ENCODE results near the gene RPA4. TPM values are rescaled to one million over a fixed set of nuclear protein-coding genes. Genes with fewer than 3 reads are reported as not detected.

The RPA4 gene
- total RNA-seq (1 to 10 TPM; 1.5 to 9.8 TPM), polyA plus RNA-seq (under 1 TPM; 0.18 to 0.30 TPM)
- long read RNA-seq, donor 1, result 0 reads
- long read RNA-seq, donor 2, result 0 reads
- long read RNA-seq, donor 3, result 0 reads
- long read RNA-seq, donor 4, result 0 reads
- long read RNA-seq, donor 5, result 0 reads

GRCh38 chrX:96883608-96884007 is at the start of gene RPA4:
TSS of gene RPA4 (plus strand) at chrX:96883908. CDS start at chrX:96884311, 403 bp downstream.
- DNase-seq (no peak), ATAC-seq (ENCODE audit: insufficient read depth, low FRiP score) (no peak)
- TF ChIP-seq CTCF (IDR thresholded peaks at IDR 0.05; ENCODE audit: control extremely low read depth, extremely low read depth), result no peak
- Histone ChIP-seq H3K9me3 (ENCODE audit: control insufficient read depth in 4 of 4, insufficient read depth in 3 of 4, low read length in 3 of 4) (peaks cover 0 to 1% (median 0%) of the 10 kb centered on the region in 4 donors), H3K4me1 (ENCODE audit: control insufficient read depth in 5 of 5, insufficient read depth in 5 of 5, low read length in 5 of 5) (no peaks in the 10 kb centered on the region), H3K27me3 (ENCODE audit: control insufficient read depth in 3 of 3, insufficient read depth in 3 of 3, low read length in 2 of 3) (peaks cover 0 to 7% (median 4%) of the 10 kb centered on the region in 3 donors), H3K4me3 (no peak within 1 kb of the TSS), H3K27ac (ENCODE audit: low read depth in 1 of 2, low read length in 1 of 2) (no peak within 1 kb of the TSS), H3K36me3 (ENCODE audit: control insufficient read depth in 4 of 4, insufficient read depth in 4 of 4, low read length in 4 of 4) (peaks cover 0 to 8% (median 0%) of the 10 kb centered on the region in 4 donors), H3K9ac (ENCODE audit: insufficient read depth in 1 of 2, low read length in 2 of 2) (no peak within 1 kb of the TSS)
- WGBS, 2 donors, result 94 to 100% methylated on average over 10 of the region's 10 CpGs

- H3K27ac ChIP-seq (ENCODE audit: low read depth in 1 of 2, low read length in 1 of 2), result no peak overlapping the region
- no peaks in the 10 kb centered on the region for H3K36me3 ChIP-seq (ENCODE audit: control insufficient read depth in 4 of 4, insufficient read depth in 4 of 4, low read length in 4 of 4)
- no peak overlapping the region for H3K4me3 ChIP-seq
- H3K4me1 ChIP-seq (ENCODE audit: control insufficient read depth in 5 of 5, insufficient read depth in 5 of 5, low read length in 5 of 5), result no peaks in the 10 kb centered on the region
- 84 to 100% methylated on average over 1 of the region's 1 CpG for WGBS, 2 donors
- peaks cover 0 to 8% (median 0%) of the 10 kb centered on the region in 3 donors for H3K27me3 ChIP-seq (ENCODE audit: control insufficient read depth in 3 of 3, insufficient read depth in 3 of 3, low read length in 2 of 3)
- no peak for TF ChIP-seq CTCF (IDR thresholded peaks at IDR 0.05; ENCODE audit: control extremely low read depth, extremely low read depth)
- no peak for ATAC-seq (ENCODE audit: insufficient read depth, low FRiP score)
- H3K9me3 ChIP-seq (ENCODE audit: control insufficient read depth in 4 of 4, insufficient read depth in 3 of 4, low read length in 3 of 4), result no peaks in the 10 kb centered on the region
- H3K9ac ChIP-seq (ENCODE audit: insufficient read depth in 1 of 2, low read length in 2 of 2), result no peak overlapping the region
- no peak for DNase-seq
Measured at GRCh38 chrX:96834137-96834536, 49.6 kb upstream of the RPA4 start.

DNA sequence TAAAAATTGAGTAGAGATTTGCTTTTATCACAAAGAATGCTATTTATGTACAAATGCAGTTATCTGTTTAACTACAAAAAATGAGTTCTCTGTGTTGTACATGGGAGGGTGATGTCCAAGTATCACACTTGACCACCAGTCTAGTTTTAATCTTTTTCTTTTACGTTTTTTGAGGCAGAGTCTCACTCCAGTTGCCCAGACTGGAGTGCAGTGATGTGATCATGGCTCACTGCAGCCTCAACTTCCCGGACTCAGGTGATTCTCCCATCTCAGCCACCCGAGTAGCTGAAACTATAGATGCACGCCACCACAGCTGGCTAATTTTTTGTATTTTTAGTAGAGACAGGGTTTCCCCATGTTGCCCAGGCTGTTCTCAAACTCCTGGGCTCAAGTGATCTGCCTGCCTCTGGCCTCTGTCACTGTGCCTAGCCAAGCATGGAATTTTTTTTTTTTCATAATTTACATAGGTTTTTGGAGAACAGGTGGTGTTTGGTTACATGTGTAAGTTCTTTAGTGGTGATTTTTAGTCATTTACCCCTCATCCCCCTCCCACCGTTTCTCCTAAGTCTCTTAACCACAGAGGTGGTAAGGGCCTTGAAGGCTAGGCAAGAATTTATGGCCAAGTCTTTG is 47.9 kb upstream of the RPA4 start:
- Histone ChIP-seq H3K27me3 (ENCODE audit: control insufficient read depth in 3 of 3, insufficient read depth in 3 of 3, low read length in 2 of 3) (peaks cover 0 to 6% (median 0%) of the 10 kb centered on the region in 3 donors), H3K27ac (ENCODE audit: low read depth in 1 of 2, low read length in 1 of 2) (no peak overlapping the region), H3K9me3 (ENCODE audit: control insufficient read depth in 4 of 4, insufficient read depth in 3 of 4, low read length in 3 of 4) (no peaks in the 10 kb centered on the region), H3K36me3 (ENCODE audit: control insufficient read depth in 4 of 4, insufficient read depth in 4 of 4, low read length in 4 of 4) (no peaks in the 10 kb centered on the region), H3K4me1 (ENCODE audit: control insufficient read depth in 5 of 5, insufficient read depth in 5 of 5, low read length in 5 of 5) (no peaks in the 10 kb centered on the region), H3K9ac (ENCODE audit: insufficient read depth in 1 of 2, low read length in 2 of 2) (no peak overlapping the region), H3K4me3 (no peak overlapping the region)
- no peak for ATAC-seq (ENCODE audit: insufficient read depth, low FRiP score)
- 78 to 87% methylated on average over 5 of the region's 5 CpGs for WGBS, 2 donors
- DNase-seq, result no peak
- no peak for TF ChIP-seq CTCF (IDR thresholded peaks at IDR 0.05; ENCODE audit: control extremely low read depth, extremely low read depth)
